HG02610 (cell line): Measurements from ENCODE around the gene FRY.

Experiments used
- ATAC-seq: cut with Tn5 transposase; IDR thresholded peaks from one replicate; pipeline ENCODE4 v1.9.1; 2021; ENCODE audit warnings: mild to moderate bottlenecking, moderate library complexity; ENCODE audit not compliant: unreplicated experiment

Gene FRY

GRCh38 chr13:32285633-32285965, 254.0 kb downstream of the FRY start:
- ATAC-seq = no peak

- ATAC-seq = no peak
These were observed 265.6 kb downstream of the FRY start for GRCh38 chr13:32297206-32297605.

- ATAC-seq = no peak
These were observed 267.1 kb downstream of the FRY start for GRCh38 chr13:32298695-32299094.

GRCh38 chr13:32299893-32300292, 268.3 kb downstream of the FRY start:
- no peak for ATAC-seq

- ATAC-seq = no peak
These were observed 268.8 kb downstream of the FRY start for GRCh38 chr13:32300406-32300805.

- no peak for ATAC-seq
These were observed 269.3 kb downstream of the FRY start for GRCh38 chr13:32300920-32301319.

GRCh38 chr13:32302461-32302860, 270.9 kb downstream of the FRY start:
- no peak for ATAC-seq

GRCh38 chr13:32305646-32306045, 274.1 kb downstream of the FRY start:
- no peak for ATAC-seq

GRCh38 chr13:32309312-32310133, 277.9 kb downstream of the FRY start:
- peak; percentile 26 for ATAC-seq

GRCh38 chr13:32310134-32310706, 278.6 kb downstream of the FRY start:
- ATAC-seq = peak; percentile 63

GRCh38 chr13:32311188-32311897, 279.8 kb downstream of the FRY start:
- no peak for ATAC-seq

- peak; percentile 31 for ATAC-seq
These were observed 283.0 kb downstream of the FRY start for GRCh38 chr13:32314271-32315237.

GRCh38 chr13:32315238-32316027, 283.9 kb downstream of the FRY start, which contains the start of the genes BRCA2 and ZAR1L:
TSS of gene BRCA2 (plus strand) at chr13:32315508. CDS start at chr13:32316461, 953 bp downstream.
TSS of gene ZAR1L (minus strand) at chr13:32315363. CDS start at chr13:32311925, 3,438 bp downstream.
- ATAC-seq = peak; percentile 95

- peak; percentile 54 for ATAC-seq
These were observed 284.4 kb downstream of the FRY start for GRCh38 chr13:32316028-32316339.

GRCh38 chr13:32316501-32316900, 284.9 kb downstream of the FRY start:
- no peak for ATAC-seq

GRCh38 chr13:32317716-32318465, 286.3 kb downstream of the FRY start:
- no peak for ATAC-seq

- no peak for ATAC-seq
These were observed 289.0 kb downstream of the FRY start for GRCh38 chr13:32320528-32320927.

- ATAC-seq = no peak
These were observed 292.3 kb downstream of the FRY start for GRCh38 chr13:32323912-32324311.

GRCh38 chr13:32330441-32330840, 298.9 kb downstream of the FRY start:
- ATAC-seq = no peak
